Measurements from ENCODE around the gene OR2T2.
"Not testable (repeated sequence)": the region's sequence is repeated elsewhere in the genome, so short reads cannot be mapped to it uniquely, and the experiment has no call there.

Gene OR2T2

DNA sequence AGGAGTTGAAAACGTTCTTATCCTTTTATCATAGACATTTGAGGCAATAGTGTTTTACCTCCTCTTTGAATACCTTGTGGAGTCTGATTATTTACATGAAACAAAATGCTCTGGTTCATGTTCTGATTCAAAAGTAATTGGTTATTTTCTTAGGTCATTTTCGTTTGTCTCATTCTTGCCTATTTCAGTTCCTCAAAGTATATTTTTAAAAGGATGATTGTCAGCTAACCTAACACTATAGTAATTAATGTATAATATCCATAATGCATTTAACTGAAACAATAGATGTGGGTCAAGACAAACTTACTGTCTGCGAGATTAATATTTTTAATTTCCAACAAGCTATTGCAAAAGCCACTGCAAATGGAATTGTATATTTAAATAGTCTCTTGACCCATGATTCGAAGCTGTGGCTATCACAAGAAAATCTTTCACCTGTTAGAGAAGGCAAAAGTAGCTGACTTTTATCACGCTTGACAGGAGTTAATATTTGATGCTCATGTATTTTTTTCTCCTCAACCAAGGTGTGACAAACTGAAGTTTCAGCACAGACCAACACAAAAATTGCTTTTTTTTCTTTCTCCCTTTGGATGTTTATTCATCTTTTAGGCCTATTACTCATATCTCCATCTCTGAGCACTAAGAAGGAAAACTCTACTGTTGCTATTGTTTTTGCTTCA is 5.2 kb downstream of the OR2T2 start:
- DNase-seq = not testable (repeated sequence)

DNA sequence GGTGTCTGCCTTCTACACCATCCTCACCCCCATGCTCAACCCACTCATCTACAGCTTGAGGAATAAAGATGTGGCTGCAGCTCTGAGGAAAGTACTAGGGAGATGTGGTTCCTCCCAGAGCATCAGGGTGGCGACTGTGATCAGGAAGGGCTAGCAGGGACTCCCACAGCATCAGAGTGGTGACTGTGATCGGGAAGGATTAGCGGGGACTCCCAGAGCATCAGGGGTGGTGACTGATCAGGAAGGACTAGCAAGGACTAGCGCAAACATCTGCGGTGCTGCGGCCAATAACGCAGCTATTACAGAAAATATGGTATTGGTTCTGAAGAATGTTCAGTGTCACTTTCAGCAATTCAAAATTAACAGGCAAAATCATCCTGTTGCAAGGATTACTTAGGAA is 8.2 kb downstream of the OR2T2 start:
- DNase-seq = not testable (repeated sequence)

DNA sequence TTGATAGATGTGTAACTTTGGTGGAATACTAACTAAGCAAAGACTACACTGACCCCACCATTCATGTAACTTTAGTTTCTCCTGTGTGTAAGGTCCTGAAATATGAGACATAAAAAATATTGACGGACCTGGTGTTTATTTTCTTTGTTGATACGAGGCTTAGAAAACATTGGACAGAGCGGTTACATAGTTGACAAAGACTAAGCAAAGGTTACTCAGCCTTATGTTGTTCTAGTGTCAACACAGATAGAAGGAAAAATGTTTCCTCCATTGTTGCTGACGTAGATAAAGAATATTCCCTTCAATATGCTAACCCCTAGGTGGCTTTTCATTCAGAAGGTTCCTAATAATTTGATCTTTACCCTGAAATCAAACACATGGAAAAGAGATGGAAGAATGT is 9.6 kb downstream of the OR2T2 start:
- not testable (repeated sequence) for DNase-seq

DNA sequence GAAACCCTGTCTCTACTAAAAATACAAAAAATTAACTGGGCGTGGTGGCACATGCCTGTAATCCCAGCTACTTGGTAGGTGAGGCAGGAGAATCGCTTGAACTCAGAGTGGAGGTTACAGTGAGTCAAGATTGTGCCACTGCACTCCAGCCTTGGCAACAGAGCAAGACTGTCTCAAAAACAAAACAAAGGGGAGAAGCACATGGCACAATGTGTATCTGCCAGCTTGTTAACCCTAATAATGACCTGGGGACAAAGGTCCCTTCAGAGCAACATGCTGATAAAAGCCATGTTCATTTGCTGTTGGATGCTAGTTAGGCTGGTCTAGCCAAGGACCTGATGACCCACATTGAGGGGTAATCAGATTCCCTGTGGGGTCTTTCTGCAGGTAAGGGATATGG is 11.2 kb downstream of the OR2T2 start:
- not testable (repeated sequence) for DNase-seq

DNA sequence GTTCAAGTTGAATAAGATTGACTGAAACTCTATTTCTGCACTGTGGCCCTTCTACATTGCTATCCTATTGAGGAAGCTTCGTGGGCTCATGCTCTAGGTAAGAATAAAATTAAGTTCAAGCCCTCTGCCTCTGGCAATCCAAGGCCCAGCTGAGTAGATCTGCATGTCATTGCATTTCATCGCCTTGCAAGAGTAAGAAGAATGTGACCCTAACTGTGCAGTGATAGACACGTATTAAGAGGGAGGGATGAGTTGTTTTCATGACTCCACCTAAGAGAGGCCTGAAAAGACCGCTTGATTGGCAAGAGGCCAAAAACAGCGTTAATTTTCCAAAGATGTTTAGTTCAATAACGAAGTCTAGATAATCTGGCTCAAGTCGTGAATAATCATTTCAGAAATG is 13.7 kb downstream of the OR2T2 start:
- not testable (repeated sequence) for DNase-seq

DNA sequence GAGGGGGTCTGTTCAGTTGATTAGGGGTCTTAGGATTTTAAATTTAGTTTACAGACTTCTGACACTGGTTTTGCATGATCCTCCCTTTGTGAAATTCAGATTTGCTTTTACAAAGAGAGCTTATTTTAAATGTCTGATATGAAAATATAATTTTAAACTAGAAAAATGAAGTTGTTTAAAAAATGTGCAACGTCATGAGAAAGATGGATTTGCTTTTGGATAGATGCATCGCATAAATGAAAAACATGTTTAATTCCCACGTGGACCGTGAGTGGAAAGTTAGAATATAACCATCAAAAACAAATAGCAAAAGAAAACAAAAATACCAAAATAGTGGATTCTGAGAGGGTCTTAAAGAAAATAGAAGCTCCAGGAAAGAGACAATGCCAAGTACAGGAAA is 25.7 kb downstream of the OR2T2 start:
- no peak for DNase-seq

DNA sequence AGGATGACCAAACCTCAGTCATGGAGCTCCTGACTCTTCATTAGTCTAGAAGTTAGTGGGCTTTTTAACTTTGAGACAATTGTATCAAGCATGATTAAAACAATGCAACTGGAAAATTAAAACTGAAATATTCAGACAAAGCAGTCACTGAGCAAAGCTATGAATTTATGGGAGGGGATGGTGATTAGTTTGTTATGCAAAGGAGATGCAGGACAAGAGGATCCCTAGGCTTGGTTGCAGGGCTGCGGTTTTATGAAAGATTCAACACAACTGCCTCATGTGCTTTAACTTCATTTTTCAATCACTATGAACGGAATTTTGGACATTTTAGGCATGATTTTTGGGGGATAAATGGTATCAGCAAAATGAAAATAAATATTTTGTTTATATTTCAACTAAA is 26.7 kb downstream of the OR2T2 start:
- DNase-seq = not testable (repeated sequence)

DNA sequence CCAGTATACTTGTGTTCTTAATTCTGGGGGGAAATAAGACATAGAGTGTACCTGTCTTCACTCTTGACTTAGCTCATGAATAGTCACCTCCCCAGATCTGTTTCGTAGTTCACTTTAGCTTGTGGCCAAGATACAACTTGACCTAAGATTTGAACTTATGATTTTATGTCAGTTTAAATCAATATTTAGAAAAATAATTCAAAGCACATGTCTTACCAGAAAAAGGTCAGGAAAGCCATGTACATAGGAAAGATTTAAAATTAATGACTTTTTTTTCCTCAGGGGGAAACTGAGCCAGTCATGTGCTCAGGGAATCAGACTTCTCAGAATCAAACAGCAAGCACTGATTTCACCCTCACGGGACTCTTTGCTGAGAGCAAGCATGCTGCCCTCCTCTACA is 27.6 kb downstream of the OR2T2 start, which contains the start of gene OR2T3:
Gene OR2T3 (plus strand): TSS at position 301 of the 400 bp plus-strand sequence. CDS start 0 bp downstream, at position 301.
- DNase-seq = not testable (repeated sequence)

DNA sequence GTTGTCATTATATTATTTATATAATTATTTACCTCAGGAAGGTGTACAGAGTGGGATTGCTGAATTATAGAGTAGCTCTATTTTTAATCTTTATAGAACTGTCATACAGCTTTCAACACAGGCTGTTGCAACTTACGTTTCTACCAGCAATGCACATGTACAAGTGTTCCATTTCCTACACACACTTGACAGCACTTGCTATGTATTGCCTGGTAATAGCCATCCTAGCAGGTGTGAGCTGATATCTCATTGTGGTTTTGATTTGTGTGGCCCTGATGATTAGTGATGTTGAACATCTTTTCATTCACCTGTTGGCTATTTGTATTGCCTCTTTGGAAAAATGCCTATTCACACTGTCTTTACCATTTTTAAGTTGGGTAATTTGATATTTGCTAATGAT is 30.2 kb downstream of the OR2T2 start:
- not testable (repeated sequence) for DNase-seq

DNA sequence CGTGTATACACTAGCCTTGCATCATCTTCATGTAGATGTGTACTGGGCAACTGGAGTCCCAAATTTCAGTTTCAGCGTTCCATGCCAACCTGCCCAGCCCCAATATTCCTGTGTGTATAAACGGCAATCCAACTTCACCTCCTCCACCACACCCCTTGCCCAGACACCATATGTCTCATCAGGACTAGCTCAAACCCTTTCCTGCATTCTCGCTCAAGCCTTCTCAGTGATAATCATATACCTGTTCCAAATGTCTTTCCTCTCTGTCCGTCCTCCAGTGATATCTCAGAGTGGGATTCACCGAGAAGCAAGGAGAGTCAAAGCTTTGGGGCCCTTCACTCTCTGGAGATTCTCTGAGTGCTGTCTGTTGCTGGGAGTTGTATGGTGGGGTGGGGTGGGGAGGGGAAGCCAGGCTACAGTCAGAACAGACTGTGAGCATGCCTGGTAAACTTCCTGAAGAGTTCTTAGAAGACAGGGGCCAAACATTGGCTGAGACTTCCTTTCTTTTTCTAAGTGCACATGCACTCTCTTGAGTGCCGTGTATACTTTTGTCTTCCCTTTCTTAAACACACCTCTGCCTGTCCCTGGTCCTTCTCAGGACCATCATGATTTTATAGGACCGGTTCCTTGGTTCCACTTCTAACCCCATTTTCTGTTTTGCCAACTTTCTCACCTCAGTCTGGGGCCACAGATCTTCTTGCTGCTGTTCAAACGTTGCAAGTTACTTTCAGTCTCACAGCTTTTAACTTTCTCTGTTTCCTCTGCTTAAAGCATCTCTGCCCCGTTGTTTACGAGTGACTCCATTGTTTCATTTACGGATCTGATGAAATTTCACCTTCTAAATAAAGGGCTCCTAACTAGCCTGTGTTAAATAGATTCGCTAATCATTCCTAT is 36.5 kb downstream of the OR2T2 start:
- DNase-seq = peak; percentile 16

DNA sequence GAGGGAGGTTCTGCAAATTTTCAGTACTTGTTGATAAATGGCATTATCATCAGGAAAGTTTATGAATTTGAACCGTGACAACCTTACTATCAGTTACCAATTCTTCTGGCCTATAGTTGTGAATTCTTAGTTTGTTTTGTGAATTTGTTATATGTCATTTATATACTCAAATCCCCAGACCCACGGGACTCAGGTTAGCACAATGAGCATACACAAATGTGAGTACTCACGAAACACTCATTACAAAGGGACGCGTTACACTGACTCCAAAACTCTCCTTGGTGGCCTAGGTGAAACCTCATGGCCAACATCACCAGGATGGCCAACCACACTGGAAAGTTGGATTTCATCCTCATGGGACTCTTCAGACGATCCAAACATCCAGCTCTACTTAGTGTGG is 42.9 kb downstream of the OR2T2 start, which contains the start of gene OR2T5:
Gene OR2T5 (plus strand): TSS at position 301 of the 400 bp plus-strand sequence. CDS start 0 bp downstream, at position 301.
- not testable (repeated sequence) for DNase-seq

DNA sequence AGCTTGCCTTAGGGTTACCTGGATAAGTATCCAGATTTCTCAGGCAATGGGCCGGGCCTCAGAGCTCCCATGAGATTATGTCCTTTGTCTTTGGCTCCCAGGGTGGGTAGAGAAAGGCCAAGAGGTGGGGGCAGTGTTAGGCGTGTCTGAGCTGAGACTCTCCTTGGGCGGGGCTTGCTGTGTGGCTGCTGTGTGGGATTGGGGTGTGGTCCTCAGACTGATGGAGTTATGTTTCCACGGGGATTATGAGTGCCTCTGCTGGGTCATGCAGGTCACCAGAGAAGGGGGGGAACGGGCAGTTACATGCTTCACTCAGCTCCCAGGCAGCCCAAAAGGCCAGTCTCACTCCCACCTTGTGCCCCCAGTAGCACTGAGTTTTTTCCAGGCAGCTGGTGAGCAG is 51.2 kb downstream of the OR2T2 start:
- not testable (repeated sequence) for DNase-seq

DNA sequence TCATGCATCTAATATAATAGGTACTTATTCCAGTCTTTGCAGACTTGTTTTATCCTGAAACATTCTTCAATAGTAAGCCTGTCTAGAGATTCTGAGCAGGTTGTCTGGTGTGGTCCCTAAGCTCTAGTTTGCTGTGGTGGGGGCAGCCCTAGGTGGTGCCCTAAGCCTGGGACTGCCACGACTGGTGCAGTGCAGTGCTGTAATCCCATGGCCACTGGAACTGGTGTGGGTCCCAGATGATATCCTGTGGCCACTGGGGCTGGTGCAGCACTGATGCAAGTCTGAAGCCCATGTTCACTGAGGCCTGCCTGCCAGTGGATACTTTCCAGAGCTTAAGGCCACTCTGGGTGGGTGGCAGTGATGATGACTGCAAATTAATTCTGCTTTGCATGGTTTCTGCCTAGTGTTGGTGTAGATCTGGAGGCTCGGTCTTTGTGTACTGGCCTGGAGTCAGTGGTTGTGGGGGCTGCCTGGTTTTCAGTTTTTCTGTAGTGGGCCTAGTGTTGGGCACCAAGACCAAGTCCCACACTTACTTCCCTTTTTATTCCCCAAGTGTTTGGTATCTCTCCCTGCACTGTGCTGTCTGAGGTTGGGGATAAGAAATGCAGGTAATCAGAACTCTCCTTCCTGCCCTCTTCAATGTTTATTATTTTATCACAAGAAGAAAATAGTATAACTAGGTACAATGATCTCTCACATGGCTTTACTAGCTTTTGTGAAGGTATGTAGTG is 55.0 kb downstream of the OR2T2 start:
- DNase-seq = not testable (repeated sequence)

All from CD4-positive, alpha-beta T cell treated with Interleukin-6 for 4 hours (primary cell).